H1 (cell line): ENCODE results near the gene ROS1. TPM values are rescaled to one million over a fixed set of nuclear protein-coding genes. Genes with fewer than 3 reads are reported as not detected.

Experiments
- FOSL1 ChIP-seq: IDR thresholded peaks from 2 replicates; pipeline ENCODE4 v1.6.1; 2011; ENCODE audit warnings: mild to moderate bottlenecking, low read depth, low read length, moderate library complexity; ENCODE audit not compliant: insufficient read depth
- JUN ChIP-seq: IDR thresholded peaks from 2 replicates; pipeline ENCODE4 v1.6.1; 2011; ENCODE audit warnings: low read depth, mild to moderate bottlenecking, improper control_type of control experiment, low read length
- KDM4A ChIP-seq: IDR thresholded peaks from one replicate; pipeline ENCODE4 v1.7.1; 2012; ENCODE audit warnings: low read depth, mild to moderate bottlenecking, moderate library complexity, low read length, inconsistent platforms; ENCODE audit not compliant: severe bottlenecking
- SIN3A ChIP-seq, 2 experiments: IDR thresholded peaks in 1 of 2; conservative IDR thresholded peaks in 1 of 2; 2 replicates each; pipeline ENCODE4 v1.6.1; 2011 to 2012; ENCODE audit warnings: low read length in 2 of 2, improper control_type of control experiment in 1 of 2, low read depth in 1 of 2, mild to moderate bottlenecking in 1 of 2
- SIX5 ChIP-seq: IDR thresholded peaks from 2 replicates; pipeline ENCODE4 v1.6.1; 2011; ENCODE audit warnings: mild to moderate bottlenecking, low read depth, low read length
- SUZ12 ChIP-seq: fragments of 200-600 bp; sonication (generic); IDR thresholded peaks from 2 replicates; pipeline ENCODE4 v1.6.1; 2012; ENCODE audit warnings: mild to moderate bottlenecking, inconsistent platforms, low read length, moderate library complexity, mixed read lengths
- polyA plus RNA-seq, 7 experiments: library from polyadenylated mRNA; depleted of rRNA in 3 of 7; stranded (reverse) in 5 of 7; unstranded in 2 of 7; fragments of >200 nt in 5 of 7; fragments of 200-250 nt in 2 of 7; gene quantifications; 1 replicate in 5 of 7; 2 replicates in 1 of 7; 4 replicates in 1 of 7; pipeline versions ENCODE4 v1.2.1 to v1.2.3, GENCODE V29; 2011 to 2013; ENCODE audit warnings: missing spikeins in 2 of 7, mixed read lengths in 2 of 7
- total RNA-seq: library from RNA; stranded (reverse); fragmentation: NEBNext Ultra II Directional; extraction: Animal tissue kit (Norgen Biotek cat#: 25700); gene quantifications from 2 replicates; pipeline ENCODE4 v1.2.1, GENCODE V29; 2021
- TF ChIP-seq, protein P1 (sequence below), 3 experiments: IDR thresholded peaks; 1 replicate in 2 of 3; 2 replicates in 1 of 3; pipeline versions ENCODE4 v1.5.1 to v1.6.1; 2011; ENCODE audit warnings: low read length in 3 of 3, mild to moderate bottlenecking in 3 of 3, inconsistent platforms in 2 of 3, low read depth in 1 of 3, moderate library complexity in 1 of 3; ENCODE audit not compliant: insufficient read depth in 1 of 3; ENCODE audit errors: control extremely low read depth in 1 of 3

The ROS1 gene
- total and polyA plus RNA-seq, 2 of the 8 experiments (the other 6 are each of a cell fraction or from before 2014, with no cell fraction given) = not detected

DNA sequence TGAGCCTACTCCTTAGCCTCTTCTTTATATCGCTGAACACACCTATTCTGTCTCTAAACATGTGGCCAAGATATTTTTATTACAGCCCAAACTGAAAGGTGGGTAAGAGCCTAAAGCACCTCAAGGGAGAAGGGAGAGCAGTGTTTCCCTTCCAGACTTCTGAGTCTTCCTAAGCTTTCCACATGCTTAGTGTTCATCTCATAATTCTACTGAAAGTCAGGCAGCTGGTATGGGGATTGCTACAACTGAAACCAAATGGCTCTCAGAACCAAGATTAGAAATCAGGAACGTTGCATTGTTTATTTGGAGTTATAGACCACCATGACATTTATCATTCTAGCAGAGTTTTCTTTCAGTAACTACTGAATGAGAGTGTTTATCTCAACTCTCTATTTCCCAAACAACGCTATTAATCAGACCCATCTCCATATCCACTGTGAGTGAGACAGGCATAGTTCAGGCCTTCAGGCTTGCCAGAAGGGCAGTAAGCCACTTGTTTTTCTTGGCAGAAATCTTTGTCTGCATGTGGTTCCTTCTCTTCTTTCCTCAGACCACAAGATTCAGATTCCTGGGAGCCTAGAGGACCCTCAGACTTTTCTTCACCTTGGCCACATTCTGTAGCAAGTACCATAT, 137.5 kb downstream of the ROS1 start (continued):
- TF ChIP-seq, protein P1, sequence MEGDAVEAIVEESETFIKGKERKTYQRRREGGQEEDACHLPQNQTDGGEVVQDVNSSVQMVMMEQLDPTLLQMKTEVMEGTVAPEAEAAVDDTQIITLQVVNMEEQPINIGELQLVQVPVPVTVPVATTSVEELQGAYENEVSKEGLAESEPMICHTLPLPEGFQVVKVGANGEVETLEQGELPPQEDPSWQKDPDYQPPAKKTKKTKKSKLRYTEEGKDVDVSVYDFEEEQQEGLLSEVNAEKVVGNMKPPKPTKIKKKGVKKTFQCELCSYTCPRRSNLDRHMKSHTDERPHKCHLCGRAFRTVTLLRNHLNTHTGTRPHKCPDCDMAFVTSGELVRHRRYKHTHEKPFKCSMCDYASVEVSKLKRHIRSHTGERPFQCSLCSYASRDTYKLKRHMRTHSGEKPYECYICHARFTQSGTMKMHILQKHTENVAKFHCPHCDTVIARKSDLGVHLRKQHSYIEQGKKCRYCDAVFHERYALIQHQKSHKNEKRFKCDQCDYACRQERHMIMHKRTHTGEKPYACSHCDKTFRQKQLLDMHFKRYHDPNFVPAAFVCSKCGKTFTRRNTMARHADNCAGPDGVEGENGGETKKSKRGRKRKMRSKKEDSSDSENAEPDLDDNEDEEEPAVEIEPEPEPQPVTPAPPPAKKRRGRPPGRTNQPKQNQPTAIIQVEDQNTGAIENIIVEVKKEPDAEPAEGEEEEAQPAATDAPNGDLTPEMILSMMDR (IDR thresholded peaks at IDR 0.05; ENCODE audit: control extremely low read depth in 1 of 3, insufficient read depth in 1 of 3, low read depth in 1 of 3, low read length in 3 of 3) = no peak
- no peak for TF ChIP-seq JUN
- no peak for TF ChIP-seq SIX5
- TF ChIP-seq SUZ12 = no peak
- TF ChIP-seq SIN3A (conservative IDR thresholded peaks at IDR 0.05 in 1 of 2, IDR thresholded peaks at IDR 0.05 in 1 of 2; ENCODE audit: low read depth in 1 of 2, low read length in 2 of 2) = no peak
- no peak for TF ChIP-seq FOSL1
- no peak for TF ChIP-seq KDM4A
